ENCODE results near the gene CELSR1. TPM values are rescaled to one million over a fixed set of nuclear protein-coding genes. Genes with fewer than 3 reads are reported as not detected.

CELSR1 gene
- total and polyA plus RNA-seq, 2 donors from 2014 or later: 15.7 to 49.9 TPM

DNA sequence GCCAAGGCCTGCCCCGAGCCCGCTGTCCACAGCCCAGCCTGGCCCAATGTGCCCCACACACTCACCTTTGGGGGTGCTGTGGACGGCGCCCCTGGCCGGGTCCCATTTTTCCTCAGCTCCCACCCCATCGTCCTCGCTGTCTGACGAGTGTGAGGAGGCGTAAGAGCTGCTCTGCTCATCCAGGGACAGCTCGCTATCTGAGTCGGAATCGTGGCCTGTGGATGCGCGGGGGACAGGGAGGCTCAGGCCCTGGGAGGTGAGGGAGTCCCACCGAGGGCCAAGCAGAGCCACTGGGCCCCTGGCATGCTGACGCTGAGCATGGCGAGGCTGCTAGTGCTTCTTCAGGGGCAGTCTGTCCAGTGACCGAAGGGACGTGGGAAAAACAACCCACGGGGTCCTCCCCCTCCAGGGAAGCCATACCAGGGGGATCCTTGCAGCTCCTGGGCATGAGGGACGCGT is 172.2 kb downstream of the CELSR1 start:
- intact Hi-C loops (cut with DNase I): no loop called here
- Histone ChIP-seq H3K27ac (ENCODE audit: low read depth in 2 of 2, low read length in 2 of 2) (no peak overlapping the region), H3K4me1 (ENCODE audit: control insufficient read depth in 2 of 3, insufficient read depth in 2 of 3, low read depth in 1 of 3, low read length in 3 of 3) (peaks cover 0 to 3% (median 3%) of the 10 kb centered on the region in 3 donors), H3K36me3 (ENCODE audit: control insufficient read depth in 2 of 3, insufficient read depth in 3 of 3, low read length in 3 of 3) (peaks cover 0 to 9% (median 2%) of the 10 kb centered on the region in 3 donors), H3K27me3 (ENCODE audit: control insufficient read depth, insufficient read depth, low read length) (no peaks in the 10 kb centered on the region), H3K9me3 (ENCODE audit: control insufficient read depth in 2 of 3, insufficient read depth in 1 of 3, low read length in 3 of 3) (no peaks in the 10 kb centered on the region), H3K4me3 (ENCODE audit: low read length in 3 of 3) (no peak overlapping the region), H3K9ac (ENCODE audit: low read length in 3 of 3) (no peak overlapping the region)
- DNase-seq (peak in 1 of 5 donors; percentile 71), FAIRE-seq (no peak)
- TF ChIP-seq CTCF (IDR thresholded peaks at IDR 0.05; ENCODE audit: borderline replicate concordance, extremely low read depth, insufficient read depth): no peak

- H3K9me3 ChIP-seq (ENCODE audit: control insufficient read depth in 2 of 3, insufficient read depth in 1 of 3, low read length in 3 of 3): no peaks in the 10 kb centered on the region
- H3K36me3 ChIP-seq (ENCODE audit: control insufficient read depth in 2 of 3, insufficient read depth in 3 of 3, low read length in 3 of 3): peaks cover 0 to 11% (median 2%) of the 10 kb centered on the region in 3 donors
- intact Hi-C loops (cut with DNase I): no loop called here
- DNase-seq: peak in 1 of 5 donors; percentile 69
- H3K27me3 ChIP-seq (ENCODE audit: control insufficient read depth, insufficient read depth, low read length): no peaks in the 10 kb centered on the region
- no peak overlapping the region for H3K4me3 ChIP-seq (ENCODE audit: low read length in 3 of 3)
- H3K27ac ChIP-seq (ENCODE audit: low read depth in 2 of 2, low read length in 2 of 2): no peak overlapping the region
- H3K4me1 ChIP-seq (ENCODE audit: control insufficient read depth in 2 of 3, insufficient read depth in 2 of 3, low read depth in 1 of 3, low read length in 3 of 3): peaks cover 0 to 3% (median 3%) of the 10 kb centered on the region in 3 donors
- no peak overlapping the region for H3K9ac ChIP-seq (ENCODE audit: low read length in 3 of 3)
- no peak for FAIRE-seq
- TF ChIP-seq CTCF (IDR thresholded peaks at IDR 0.05; ENCODE audit: borderline replicate concordance, extremely low read depth, insufficient read depth): no peak
Observed at GRCh38 chr22:46364341-46365165, 172.9 kb downstream of the CELSR1 start.

GRCh38 chr22:46363611-46364321 is 173.7 kb downstream of the CELSR1 start:
- peaks cover 0 to 11% (median 2%) of the 10 kb centered on the region in 3 donors for H3K36me3 ChIP-seq (ENCODE audit: control insufficient read depth in 2 of 3, insufficient read depth in 3 of 3, low read length in 3 of 3)
- peak in 1 of 5 donors; percentile 63 for DNase-seq
- H3K27me3 ChIP-seq (ENCODE audit: control insufficient read depth, insufficient read depth, low read length): no peaks in the 10 kb centered on the region
- no peak overlapping the region for H3K9ac ChIP-seq (ENCODE audit: low read length in 3 of 3)
- peaks cover 0 to 3% (median 3%) of the 10 kb centered on the region in 3 donors for H3K4me1 ChIP-seq (ENCODE audit: control insufficient read depth in 2 of 3, insufficient read depth in 2 of 3, low read depth in 1 of 3, low read length in 3 of 3)
- H3K27ac ChIP-seq (ENCODE audit: low read depth in 2 of 2, low read length in 2 of 2): no peak overlapping the region
- no peaks in the 10 kb centered on the region for H3K9me3 ChIP-seq (ENCODE audit: control insufficient read depth in 2 of 3, insufficient read depth in 1 of 3, low read length in 3 of 3)
- FAIRE-seq: no peak
- intact Hi-C loops (cut with DNase I): no loop called here
- TF ChIP-seq CTCF (IDR thresholded peaks at IDR 0.05; ENCODE audit: borderline replicate concordance, extremely low read depth, insufficient read depth): no peak
- H3K4me3 ChIP-seq (ENCODE audit: low read length in 3 of 3): no peak overlapping the region

Data from kidney (tissue), 14 donors.